ENCODE data around the gene HMGXB3. TPM values are rescaled to one million over a fixed set of nuclear protein-coding genes. Genes with fewer than 3 reads are reported as not detected.

Gene HMGXB3, protein sequence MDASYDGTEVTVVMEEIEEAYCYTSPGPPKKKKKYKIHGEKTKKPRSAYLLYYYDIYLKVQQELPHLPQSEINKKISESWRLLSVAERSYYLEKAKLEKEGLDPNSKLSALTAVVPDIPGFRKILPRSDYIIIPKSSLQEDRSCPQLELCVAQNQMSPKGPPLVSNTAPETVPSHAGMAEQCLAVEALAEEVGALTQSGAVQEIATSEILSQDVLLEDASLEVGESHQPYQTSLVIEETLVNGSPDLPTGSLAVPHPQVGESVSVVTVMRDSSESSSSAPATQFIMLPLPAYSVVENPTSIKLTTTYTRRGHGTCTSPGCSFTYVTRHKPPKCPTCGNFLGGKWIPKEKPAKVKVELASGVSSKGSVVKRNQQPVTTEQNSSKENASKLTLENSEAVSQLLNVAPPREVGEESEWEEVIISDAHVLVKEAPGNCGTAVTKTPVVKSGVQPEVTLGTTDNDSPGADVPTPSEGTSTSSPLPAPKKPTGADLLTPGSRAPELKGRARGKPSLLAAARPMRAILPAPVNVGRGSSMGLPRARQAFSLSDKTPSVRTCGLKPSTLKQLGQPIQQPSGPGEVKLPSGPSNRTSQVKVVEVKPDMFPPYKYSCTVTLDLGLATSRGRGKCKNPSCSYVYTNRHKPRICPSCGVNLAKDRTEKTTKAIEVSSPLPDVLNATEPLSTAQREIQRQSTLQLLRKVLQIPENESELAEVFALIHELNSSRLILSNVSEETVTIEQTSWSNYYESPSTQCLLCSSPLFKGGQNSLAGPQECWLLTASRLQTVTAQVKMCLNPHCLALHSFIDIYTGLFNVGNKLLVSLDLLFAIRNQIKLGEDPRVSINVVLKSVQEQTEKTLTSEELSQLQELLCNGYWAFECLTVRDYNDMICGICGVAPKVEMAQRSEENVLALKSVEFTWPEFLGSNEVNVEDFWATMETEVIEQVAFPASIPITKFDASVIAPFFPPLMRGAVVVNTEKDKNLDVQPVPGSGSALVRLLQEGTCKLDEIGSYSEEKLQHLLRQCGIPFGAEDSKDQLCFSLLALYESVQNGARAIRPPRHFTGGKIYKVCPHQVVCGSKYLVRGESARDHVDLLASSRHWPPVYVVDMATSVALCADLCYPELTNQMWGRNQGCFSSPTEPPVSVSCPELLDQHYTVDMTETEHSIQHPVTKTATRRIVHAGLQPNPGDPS (N-terminal part only)
- 10 to 100 TPM; 22.6 to 43.5 TPM for total RNA-seq

DNA sequence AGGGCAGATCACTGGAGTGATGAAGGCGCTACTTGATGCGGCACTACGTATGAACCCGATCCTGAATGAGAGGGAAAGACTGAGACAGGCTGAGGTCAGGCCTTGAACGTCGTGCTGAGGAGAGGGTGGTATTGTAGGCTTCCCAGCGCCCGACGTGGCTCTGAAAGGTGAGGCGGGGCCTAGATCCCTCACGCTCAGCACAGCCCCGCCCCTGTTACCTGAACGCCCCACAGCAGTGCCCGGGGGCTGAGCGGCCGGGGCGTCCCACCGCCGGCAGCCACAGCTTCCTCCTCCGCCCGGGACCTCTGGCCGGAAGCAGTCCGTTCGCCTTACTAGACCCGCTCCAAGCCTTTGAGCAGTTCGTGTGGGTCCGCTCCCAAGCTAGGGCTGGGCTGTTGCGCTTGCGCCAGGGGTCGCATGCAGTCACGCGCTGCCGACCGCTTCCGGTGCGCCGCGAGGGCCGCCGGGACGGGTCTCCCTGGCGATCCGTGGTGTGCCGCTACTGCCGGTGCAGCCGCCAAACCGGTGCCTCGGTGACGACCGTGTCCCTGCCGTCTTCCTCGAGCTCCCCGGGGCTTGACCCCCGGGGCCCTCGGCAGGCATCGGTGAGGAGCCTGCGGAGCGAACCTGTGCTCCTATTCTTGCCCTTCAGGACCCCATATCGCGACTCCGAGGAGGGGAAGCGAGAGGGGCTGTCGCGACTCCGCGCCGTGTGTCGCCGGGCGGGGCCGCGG lies at the start of gene HMGXB3, which contains the start of gene TIGD6:
Gene HMGXB3 (plus strand): TSS at position 484 of the 734 bp plus-strand sequence. CDS start 4,114 bp downstream, outside the sequence.
Gene TIGD6 (minus strand): TSS at position 399 of the 734 bp plus-strand sequence. CDS start 4,306 bp downstream, outside the sequence.
- Histone ChIP-seq H3K4me3 (peak within 1 kb of the TSS; percentile 71 to 91), H3K27ac (peak within 1 kb of the TSS; percentile 72 to 93 (median 86)), H3K4me1 (peaks cover 36% of the 10 kb centered on the region), H3K36me3 (replicated peaks in 1 of 2; ENCODE audit: insufficient read depth in 1 of 2, low read depth in 2 of 2) (no peaks in the 10 kb centered on the region), H3K9me3 (no peaks in the 10 kb centered on the region), H3K27me3 (no peaks in the 10 kb centered on the region)
- TF ChIP-seq, protein P1, sequence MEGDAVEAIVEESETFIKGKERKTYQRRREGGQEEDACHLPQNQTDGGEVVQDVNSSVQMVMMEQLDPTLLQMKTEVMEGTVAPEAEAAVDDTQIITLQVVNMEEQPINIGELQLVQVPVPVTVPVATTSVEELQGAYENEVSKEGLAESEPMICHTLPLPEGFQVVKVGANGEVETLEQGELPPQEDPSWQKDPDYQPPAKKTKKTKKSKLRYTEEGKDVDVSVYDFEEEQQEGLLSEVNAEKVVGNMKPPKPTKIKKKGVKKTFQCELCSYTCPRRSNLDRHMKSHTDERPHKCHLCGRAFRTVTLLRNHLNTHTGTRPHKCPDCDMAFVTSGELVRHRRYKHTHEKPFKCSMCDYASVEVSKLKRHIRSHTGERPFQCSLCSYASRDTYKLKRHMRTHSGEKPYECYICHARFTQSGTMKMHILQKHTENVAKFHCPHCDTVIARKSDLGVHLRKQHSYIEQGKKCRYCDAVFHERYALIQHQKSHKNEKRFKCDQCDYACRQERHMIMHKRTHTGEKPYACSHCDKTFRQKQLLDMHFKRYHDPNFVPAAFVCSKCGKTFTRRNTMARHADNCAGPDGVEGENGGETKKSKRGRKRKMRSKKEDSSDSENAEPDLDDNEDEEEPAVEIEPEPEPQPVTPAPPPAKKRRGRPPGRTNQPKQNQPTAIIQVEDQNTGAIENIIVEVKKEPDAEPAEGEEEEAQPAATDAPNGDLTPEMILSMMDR (IDR thresholded peaks at IDR 0.05), result peak in 3 of 7 experiments; percentile 16 to 19 (median 18)
- TF ChIP-seq POLR2A (IDR thresholded peaks at IDR 0.05), result peak; percentile 81 to 94 (median 93)
- intact Hi-C loops (cut with DNase I), result no loop called here
- WGBS, 2 donors, result 0 to 1% methylated on average over 12 to 72 of the region's 72 CpGs
- ATAC-seq (peak; percentile 94), DNase-seq (peak; percentile 91 to 96 (median 95))

DNA sequence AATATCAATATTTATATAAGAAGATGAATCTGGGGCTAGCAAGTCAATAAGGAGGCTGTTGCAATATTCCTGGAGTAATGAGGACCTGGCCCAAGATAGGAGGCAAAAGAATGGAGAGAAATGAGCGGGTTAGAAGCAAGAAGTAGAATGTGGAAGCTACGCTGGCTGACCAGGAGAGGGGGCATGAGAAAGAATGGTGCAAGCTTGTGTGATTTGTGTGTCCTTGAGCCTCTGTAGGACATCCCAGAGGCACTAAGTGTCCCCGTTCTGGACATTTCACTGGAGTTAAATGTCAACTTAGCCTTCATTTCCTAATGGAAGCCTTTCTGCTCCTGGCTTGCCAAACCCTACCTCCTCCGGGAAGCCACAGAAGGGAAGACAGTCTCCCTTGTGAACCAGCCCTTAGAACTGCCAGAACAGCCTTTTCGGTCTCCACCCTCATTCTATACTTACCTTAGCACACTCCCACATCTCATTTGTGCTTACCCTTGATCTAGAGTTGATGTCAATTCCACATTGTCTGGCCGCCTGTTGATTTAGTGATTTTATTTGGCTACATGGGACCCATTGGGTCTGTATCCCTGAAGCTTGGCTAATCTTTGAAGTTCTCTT lies 49.3 kb upstream of the HMGXB3 start:
- no peaks in the 10 kb centered on the region for H3K27me3 ChIP-seq
- no peak for ATAC-seq
- H3K27ac ChIP-seq, result no peak overlapping the region
- peak in 1 of 4 donors; percentile 17 for DNase-seq
- H3K4me3 ChIP-seq, result no peak overlapping the region
- no peaks in the 10 kb centered on the region for H3K36me3 ChIP-seq (replicated peaks in 1 of 2; ENCODE audit: insufficient read depth in 1 of 2, low read depth in 2 of 2)
- intact Hi-C loops (cut with DNase I), result no loop called here
- H3K4me1 ChIP-seq, result no peaks in the 10 kb centered on the region
- no peak for TF ChIP-seq POLR2A (IDR thresholded peaks at IDR 0.05)
- TF ChIP-seq, protein P1 (IDR thresholded peaks at IDR 0.05), result peak in 3 of 7 experiments; percentile 29 to 44 (median 30)
- no peaks in the 10 kb centered on the region for H3K9me3 ChIP-seq
- WGBS, 2 donors, result 55 to 64% methylated on average over 6 of the region's 6 CpGs

DNA sequence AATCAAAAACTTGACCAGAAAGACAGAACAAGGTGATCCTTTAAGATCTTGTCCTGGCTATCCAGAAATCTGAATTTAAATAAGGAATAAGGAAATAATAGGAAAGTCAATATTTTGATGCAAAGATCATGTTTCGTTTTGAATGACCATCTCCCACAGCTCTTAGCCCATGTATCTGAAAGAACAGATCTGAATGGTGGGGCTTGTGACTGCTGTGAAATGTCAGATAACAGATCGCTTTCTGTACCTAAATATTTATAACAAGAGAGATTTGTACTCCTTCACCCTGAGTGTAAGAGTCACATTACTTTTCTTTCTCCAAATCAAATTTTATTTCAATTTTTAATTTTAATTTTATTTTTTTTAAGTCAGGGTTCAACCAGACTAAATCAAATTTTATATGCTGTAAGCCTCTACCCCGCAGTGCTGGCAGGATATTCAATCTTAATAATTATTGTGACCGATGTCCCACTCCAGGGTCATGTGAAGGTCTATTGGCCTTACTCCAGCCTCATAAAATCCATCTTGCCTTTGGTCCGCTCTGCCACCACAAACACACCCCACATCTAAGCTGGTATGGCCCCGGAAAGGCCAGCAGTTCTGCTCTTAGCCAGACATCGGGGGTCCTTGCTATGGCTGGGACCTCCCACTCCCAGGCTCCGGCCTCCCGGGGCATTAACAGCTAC lies 47.0 kb upstream of the HMGXB3 start:
- Histone ChIP-seq H3K4me1 (no peaks in the 10 kb centered on the region), H3K36me3 (replicated peaks in 1 of 2; ENCODE audit: insufficient read depth in 1 of 2, low read depth in 2 of 2) (no peaks in the 10 kb centered on the region), H3K9me3 (no peaks in the 10 kb centered on the region), H3K27ac (no peak overlapping the region), H3K27me3 (no peaks in the 10 kb centered on the region), H3K4me3 (no peak overlapping the region)
- 82 to 85% methylated on average over 9 of the region's 9 CpGs for WGBS, 2 donors
- TF ChIP-seq POLR2A (IDR thresholded peaks at IDR 0.05), result no peak
- intact Hi-C loops (cut with DNase I), result no loop called here
- DNase-seq, result no peak
- no peak for ATAC-seq

DNA sequence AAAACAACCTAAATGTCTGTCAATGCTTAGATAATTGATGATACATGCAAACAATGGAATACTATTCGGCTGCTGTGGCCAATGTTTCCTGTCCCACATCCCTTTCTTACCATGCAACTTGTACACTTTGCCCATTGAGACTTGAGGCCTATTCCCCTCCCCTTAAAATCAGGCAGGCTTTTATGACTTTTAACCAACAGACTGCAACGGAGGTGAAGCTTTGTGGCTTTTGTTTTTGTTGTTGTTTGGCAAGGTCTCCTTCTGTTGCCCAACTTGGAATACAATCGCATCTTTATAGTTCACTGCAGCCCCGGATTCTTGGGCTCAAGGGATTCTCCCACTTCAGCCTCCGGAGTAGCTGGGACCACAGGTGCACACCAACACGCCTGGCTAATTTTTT lies 45.7 kb upstream of the HMGXB3 start:
- no peak overlapping the region for H3K4me3 ChIP-seq
- WGBS, 2 donors, result 70 to 71% methylated on average over 6 of the region's 6 CpGs
- no peaks in the 10 kb centered on the region for H3K27me3 ChIP-seq
- no peak overlapping the region for H3K27ac ChIP-seq
- H3K36me3 ChIP-seq (replicated peaks in 1 of 2; ENCODE audit: insufficient read depth in 1 of 2, low read depth in 2 of 2), result no peaks in the 10 kb centered on the region
- H3K9me3 ChIP-seq, result no peaks in the 10 kb centered on the region
- TF ChIP-seq, protein P1 (IDR thresholded peaks at IDR 0.05), result no peak
- TF ChIP-seq POLR2A (IDR thresholded peaks at IDR 0.05), result no peak
- ATAC-seq (no peak), DNase-seq (no peak)
- intact Hi-C loops (cut with DNase I), result no loop called here
- H3K4me1 ChIP-seq, result peaks cover 5% of the 10 kb centered on the region

All from body of pancreas (tissue), 4 donors.